Spleen (tissue), 11 donors: ENCODE data around the gene CASP14. TPM values are rescaled to one million over a fixed set of nuclear protein-coding genes. Genes with fewer than 3 reads are reported as not detected.

ENCODE experiments used
- DNase-seq: peaks from one replicate; pipeline ENCODE4 v3.0.0-alpha.2; 2020
- H3K27ac ChIP-seq, 8 donors: fragments of 200-600 bp; sonication (generic) in 7 of 8; 1 replicate in 4 of 8; 2 replicates in 4 of 8; pipeline versions ENCODE4 v1.5.0 to v1.8.0; 2016 to 2021; ENCODE audit warnings: inconsistent platforms in 4 of 8, mild to moderate bottlenecking in 4 of 8, moderate library complexity in 1 of 8
- H3K27me3 ChIP-seq, 7 donors: fragments of 200-600 bp; sonication (generic) in 6 of 7; replicated peaks in 1 of 7; 1 replicate in 4 of 7; 2 replicates in 3 of 7; pipeline versions ENCODE4 v1.5.0 to v1.8.0; 2016 to 2021; ENCODE audit warnings: inconsistent platforms in 3 of 7, mild to moderate bottlenecking in 1 of 7
- H3K36me3 ChIP-seq, 6 donors: fragments of 200-600 bp; sonication (generic) in 5 of 6; 1 replicate in 4 of 6; 2 replicates in 2 of 6; pipeline versions ENCODE4 v1.5.0 to v1.8.0; 2016 to 2021; ENCODE audit warnings: inconsistent platforms in 2 of 6
- H3K4me1 ChIP-seq, 6 donors: fragments of 200-600 bp; sonication (generic) in 5 of 6; 1 replicate in 3 of 6; 2 replicates in 3 of 6; pipeline versions ENCODE4 v1.5.0 to v1.8.0; 2016 to 2021; ENCODE audit warnings: inconsistent platforms in 3 of 6
- H3K4me3 ChIP-seq, 8 donors: fragments of 200-600 bp; sonication (generic) in 7 of 8; 1 replicate in 4 of 8; 2 replicates in 4 of 8; pipeline versions ENCODE4 v1.5.0 to v1.8.0; 2016 to 2021; ENCODE audit warnings: inconsistent platforms in 4 of 8, mild to moderate bottlenecking in 4 of 8, moderate library complexity in 2 of 8
- H3K9me3 ChIP-seq, 8 donors: fragments of 200-600 bp; sonication (generic) in 7 of 8; 1 replicate in 4 of 8; 2 replicates in 4 of 8; pipeline versions ENCODE4 v1.5.0 to v1.8.0; 2016 to 2021; ENCODE audit warnings: inconsistent platforms in 4 of 8
- CTCF ChIP-seq, 11 experiments: fragments of 200-600 bp in 7 of 11; fragments of 450-650 bp in 4 of 11; sonication (generic) in 4 of 11; IDR thresholded peaks in 8 of 11; conservative IDR thresholded peaks in 3 of 11; 1 replicate in 7 of 11; 2 replicates in 4 of 11; pipeline versions ENCODE4 v1.4.0 to v1.8.0; 2016 to 2021; ENCODE audit warnings: antibody characterized with exemption in 11 of 11, inconsistent platforms in 4 of 11, mild to moderate bottlenecking in 1 of 11
- POLR2A ChIP-seq, 3 donors: fragments of 450-650 bp; IDR thresholded peaks; one replicate each; pipeline ENCODE4 v1.5.1; 2017; ENCODE audit warnings: antibody characterized with exemption in 3 of 3, mild to moderate bottlenecking in 1 of 3
- POLR2AphosphoS5 ChIP-seq, 3 donors: sonication (generic); formaldehyde crosslinking; IDR thresholded peaks; one replicate each; pipeline ENCODE4 v1.5.1; 2017; ENCODE audit warnings: antibody characterized with exemption in 3 of 3
- WGBS, 5 donors: extraction: QIAGEN DNeasy Blood & Tissue Kit in 3 of 5; methylation state at CpG; one replicate each; pipeline versions ENCODE4 v1.1.5 to v1.1.7; 2013 to 2018; 5-methylcytosine and 5-hydroxymethylcytosine counted together
- intact Hi-C: fragments of 100-400 bp; cut with DNase I; formaldehyde crosslinking; loops from one replicate; pipeline ENCODE4 v1.15.0; 2023; ENCODE audit warnings: low total_unique reads
- polyA plus RNA-seq, 3 donors: library from polyadenylated mRNA; stranded (reverse); fragments of 200-250 nt; gene quantifications; one replicate each; pipeline ENCODE4 v1.2.1, GENCODE V29; 2013
- total RNA-seq, 7 donors: library from RNA; depleted of rRNA in 3 of 7; stranded (reverse); fragments of >200 nt in 3 of 7; fragmentation: NEBNext Ultra II Directional in 4 of 7; extraction: Animal tissue kit (Norgen Biotek cat#: 25700) in 4 of 7; gene quantifications; one replicate each; pipeline versions ENCODE4 v1.1.0 to v1.2.1, GENCODE V29; 2016 to 2021
- donor health status: healthy with polysubstance abuse.
- donor health status: DM: no; HTN: no; CAD: no; lungs with moderate emphysema.
- donor health status: DM: no; HTN: no; CAD: no.
- donor health status: Bipolar disorder and iron deficiency.
- donor health status: healthy.
- donor health status: DM: no; HTN: no; CAD: no.
- donor health status: DM: yes; HTN: yes; CAD: no.

CASP14 gene
- total and polyA plus RNA-seq, 10 donors, result not detected

GRCh38 chr19:15028490-15028889, 20.8 kb upstream of the CASP14 start:
- no peak overlapping the region for H3K4me3 ChIP-seq
- intact Hi-C loops, result no loop called here
- TF ChIP-seq POLR2AphosphoS5 (IDR thresholded peaks at IDR 0.05) (no peak), POLR2A (IDR thresholded peaks at IDR 0.05) (no peak)

GRCh38 chr19:15031675-15032074, 17.6 kb upstream of the CASP14 start:
- H3K4me1 ChIP-seq, result no peaks in the 10 kb centered on the region
- no peak overlapping the region for H3K4me3 ChIP-seq
- intact Hi-C loops, result no loop called here
- H3K9me3 ChIP-seq, result no peaks in the 10 kb centered on the region
- no peaks in the 10 kb centered on the region for H3K36me3 ChIP-seq
- H3K27ac ChIP-seq, result no peak overlapping the region
- TF ChIP-seq CTCF (IDR thresholded peaks at IDR 0.05 in 8 of 11, conservative IDR thresholded peaks at IDR 0.05 in 3 of 11) (no peak), POLR2AphosphoS5 (IDR thresholded peaks at IDR 0.05) (no peak), POLR2A (IDR thresholded peaks at IDR 0.05) (no peak)
- 61 to 88% (median 78%) methylated on average over 1 of the region's 1 CpG for WGBS, 5 donors
- no peak for DNase-seq
- peaks cover 0 to 44% (median 0%) of the 10 kb centered on the region in 7 donors for H3K27me3 ChIP-seq

More at GRCh38 chr19:15028490-15028889, 20.8 kb upstream of the CASP14 start:
- Histone ChIP-seq H3K27ac (no peak overlapping the region), H3K36me3 (no peaks in the 10 kb centered on the region), H3K27me3 (peaks cover 0 to 23% (median 0%) of the 10 kb centered on the region in 7 donors), H3K9me3 (no peaks in the 10 kb centered on the region), H3K4me1 (no peaks in the 10 kb centered on the region)
- WGBS, 5 donors, result 66 to 93% (median 72%) methylated on average over 4 to 5 of the region's 5 CpGs
- DNase-seq, result no peak

- Histone ChIP-seq H3K27ac (no peak overlapping the region), H3K4me1 (no peaks in the 10 kb centered on the region), H3K27me3 (peaks cover 0 to 58% (median 4%) of the 10 kb centered on the region in 7 donors), H3K4me3 (no peak overlapping the region), H3K9me3 (no peaks in the 10 kb centered on the region), H3K36me3 (no peaks in the 10 kb centered on the region)
- intact Hi-C loops, result no loop called here
- 36 to 68% (median 50%) methylated on average over 1 of the region's 1 CpG for WGBS, 5 donors
- no peak for DNase-seq
- TF ChIP-seq POLR2AphosphoS5 (IDR thresholded peaks at IDR 0.05), result no peak
These were observed 13.4 kb upstream of the CASP14 start for GRCh38 chr19:15035795-15036311.

GRCh38 chr19:15037586-15037985, 11.7 kb upstream of the CASP14 start:
- Histone ChIP-seq H3K36me3 (no peaks in the 10 kb centered on the region), H3K4me1 (no peaks in the 10 kb centered on the region), H3K9me3 (no peaks in the 10 kb centered on the region), H3K4me3 (no peak overlapping the region), H3K27ac (no peak overlapping the region), H3K27me3 (peaks cover 0 to 72% (median 4%) of the 10 kb centered on the region in 7 donors)
- 57 to 66% (median 62%) methylated on average over 4 of the region's 4 CpGs for WGBS, 5 donors
- intact Hi-C loops, result no loop called here
- DNase-seq, result no peak
- TF ChIP-seq POLR2AphosphoS5 (IDR thresholded peaks at IDR 0.05), result no peak
- no peak for TF ChIP-seq POLR2A (IDR thresholded peaks at IDR 0.05)
- TF ChIP-seq CTCF (IDR thresholded peaks at IDR 0.05 in 8 of 11, conservative IDR thresholded peaks at IDR 0.05 in 3 of 11), result no peak

GRCh38 chr19:15038294-15038693, 11.0 kb upstream of the CASP14 start:
- no peak for DNase-seq
- WGBS, 5 donors, result 56 to 74% (median 68%) methylated on average over 3 of the region's 3 CpGs
- TF ChIP-seq POLR2A (IDR thresholded peaks at IDR 0.05), result no peak
- TF ChIP-seq POLR2AphosphoS5 (IDR thresholded peaks at IDR 0.05), result no peak
- no peak for TF ChIP-seq CTCF (IDR thresholded peaks at IDR 0.05 in 8 of 11, conservative IDR thresholded peaks at IDR 0.05 in 3 of 11)
- Histone ChIP-seq H3K27me3 (peaks cover 0 to 74% (median 4%) of the 10 kb centered on the region in 7 donors), H3K4me3 (no peak overlapping the region), H3K36me3 (no peaks in the 10 kb centered on the region), H3K9me3 (no peaks in the 10 kb centered on the region), H3K27ac (no peak overlapping the region), H3K4me1 (no peaks in the 10 kb centered on the region)
- intact Hi-C loops, result no loop called here
